Right lobe of liver (tissue), 6 donors: Measurements from ENCODE around the gene AGPS. TPM values are rescaled to one million over a fixed set of nuclear protein-coding genes. Genes with fewer than 3 reads are reported as not detected.
A peak's percentile ranks its signal among the peaks of the same experiment; 100 is the strongest.

Source experiments
- ATAC-seq, 4 donors: fragments of 200-7000 bp; cut with Tn5 transposase; one replicate each; pipeline ENCODE4 v1.9.1; 2020; ENCODE audit warnings: mild to moderate bottlenecking in 4 of 4, moderate library complexity in 4 of 4
- DNase-seq, 3 donors: peaks; one replicate each; pipeline ENCODE4 v3.0.0-alpha.2; 2020
- H3K27ac ChIP-seq, 3 donors: fragments of 200-600 bp; one replicate each; pipeline ENCODE4 v1.8.0; 2022
- H3K27me3 ChIP-seq, 2 donors: fragments of 200-600 bp; one replicate each; pipeline ENCODE4 v1.8.0; 2022
- H3K36me3 ChIP-seq, 4 donors: fragments of 200-600 bp; sonication (generic) in 1 of 4; one replicate each; pipeline versions ENCODE4 v1.5.1 to v1.8.0; 2017 to 2022; ENCODE audit warnings: control low read depth in 1 of 4
- H3K4me1 ChIP-seq, 4 donors: fragments of 200-600 bp; sonication (generic) in 1 of 4; one replicate each; pipeline versions ENCODE4 v1.5.1 to v1.8.0; 2017 to 2022; ENCODE audit warnings: control low read depth in 1 of 4
- H3K4me3 ChIP-seq, 3 donors: fragments of 200-600 bp; one replicate each; pipeline ENCODE4 v1.8.0; 2022
- H3K9me3 ChIP-seq, 4 donors: fragments of 200-600 bp; sonication (generic) in 1 of 4; one replicate each; pipeline versions ENCODE4 v1.5.1 to v1.8.0; 2017 to 2022; ENCODE audit warnings: control low read depth in 1 of 4
- POLR2A ChIP-seq: fragments of 450-650 bp; IDR thresholded peaks from one replicate; pipeline ENCODE4 v1.6.1; 2017; ENCODE audit warnings: antibody characterized with exemption, mild to moderate bottlenecking
- WGBS: methylation state at CpG from one replicate; pipeline ENCODE4 v1.1.6; 2018; ENCODE audit warnings: low coverage, low lambda C conversion rate; ENCODE audit not compliant: insufficient coverage; ENCODE audit errors: missing lambda C conversion rate; 5-methylcytosine and 5-hydroxymethylcytosine counted together
- intact Hi-C, 2 donors: fragments of 100-400 bp; cut with DNase I; formaldehyde crosslinking; loops; one replicate each; pipeline versions ENCODE4 v1.11.2 to v1.14.1; 2022
- total RNA-seq, 6 experiments: library from RNA; depleted of rRNA in 2 of 6; stranded (reverse); fragments of >200 nt in 2 of 6; fragmentation: NEBNext Ultra II Directional in 3 of 6; extraction: Animal tissue kit (Norgen Biotek cat#: 25700) in 3 of 6; gene quantifications; one replicate each; pipeline versions ENCODE4 v1.1.0 to v1.2.4, GENCODE V29; 2016 to 2023
- TF ChIP-seq, protein P1 (sequence below), 4 donors: fragments of 200-600 bp in 3 of 4; fragments of 450-650 bp in 1 of 4; IDR thresholded peaks; one replicate each; pipeline versions ENCODE4 v1.5.1 to v1.8.0; 2016 to 2022; ENCODE audit warnings: antibody characterized with exemption in 4 of 4, mild to moderate bottlenecking in 2 of 4
- donor health status: DM: no; HTN: yes; CAD: no.
- donor health status: DM: no; HTN: no; CAD: no.
- donor health status: DM: no; HTN: no; CAD: no.
- donor health status: DM: no; HTN: yes; CAD: no.
- donor health status: DM: no; HTN: yes; CAD: no.

AGPS gene
- total RNA-seq, 6 experiments from 2014 or later, result 21.7 to 31.8 (median 26.8) TPM

- intact Hi-C loops, result no loop called here
- ATAC-seq, result no peak
- WGBS, result 87% methylated on average over 3 of the region's 3 CpGs
Observed at GRCh38 chr2:177523781-177524180, 131.2 kb downstream of the AGPS start.

DNA sequence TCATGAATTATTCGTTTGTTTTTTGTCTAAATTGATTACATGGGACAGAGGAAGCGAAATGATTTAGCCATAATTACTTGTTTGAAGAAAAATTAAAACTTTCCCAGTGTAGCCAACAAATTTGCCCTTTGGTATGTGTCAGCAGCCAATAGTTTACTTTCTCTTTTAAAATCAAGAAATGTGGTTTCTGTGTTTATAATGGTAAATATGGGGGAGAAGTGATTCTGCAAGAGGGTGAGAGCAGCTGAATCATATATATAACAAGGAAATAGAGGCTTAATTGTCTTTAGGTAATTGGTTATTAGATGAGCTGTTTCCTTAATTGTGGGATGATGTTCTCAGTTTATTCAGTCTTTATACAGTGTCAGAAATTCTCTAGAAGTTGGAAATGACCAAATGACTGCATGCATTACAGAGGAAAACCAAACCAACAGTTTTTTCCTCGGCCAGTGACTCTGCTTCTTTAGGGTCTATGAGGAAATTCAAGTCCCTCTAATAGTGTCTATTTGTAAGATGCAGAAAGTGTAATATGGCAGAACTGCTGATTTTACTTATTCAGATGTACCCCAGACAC is 132.9 kb downstream of the AGPS start:
- 33% methylated on average over 3 of the region's 3 CpGs for WGBS
- no peaks in the 10 kb centered on the region for H3K9me3 ChIP-seq
- no peaks in the 10 kb centered on the region for H3K27me3 ChIP-seq
- peak in 2 of 4 donors; percentile 20 to 78 for ATAC-seq
- H3K4me1 ChIP-seq, result no peaks in the 10 kb centered on the region
- H3K4me3 ChIP-seq, result no peak overlapping the region
- no peak overlapping the region for H3K27ac ChIP-seq
- intact Hi-C loops, result no loop called here
- TF ChIP-seq POLR2A, result no peak
- TF ChIP-seq, protein P1, sequence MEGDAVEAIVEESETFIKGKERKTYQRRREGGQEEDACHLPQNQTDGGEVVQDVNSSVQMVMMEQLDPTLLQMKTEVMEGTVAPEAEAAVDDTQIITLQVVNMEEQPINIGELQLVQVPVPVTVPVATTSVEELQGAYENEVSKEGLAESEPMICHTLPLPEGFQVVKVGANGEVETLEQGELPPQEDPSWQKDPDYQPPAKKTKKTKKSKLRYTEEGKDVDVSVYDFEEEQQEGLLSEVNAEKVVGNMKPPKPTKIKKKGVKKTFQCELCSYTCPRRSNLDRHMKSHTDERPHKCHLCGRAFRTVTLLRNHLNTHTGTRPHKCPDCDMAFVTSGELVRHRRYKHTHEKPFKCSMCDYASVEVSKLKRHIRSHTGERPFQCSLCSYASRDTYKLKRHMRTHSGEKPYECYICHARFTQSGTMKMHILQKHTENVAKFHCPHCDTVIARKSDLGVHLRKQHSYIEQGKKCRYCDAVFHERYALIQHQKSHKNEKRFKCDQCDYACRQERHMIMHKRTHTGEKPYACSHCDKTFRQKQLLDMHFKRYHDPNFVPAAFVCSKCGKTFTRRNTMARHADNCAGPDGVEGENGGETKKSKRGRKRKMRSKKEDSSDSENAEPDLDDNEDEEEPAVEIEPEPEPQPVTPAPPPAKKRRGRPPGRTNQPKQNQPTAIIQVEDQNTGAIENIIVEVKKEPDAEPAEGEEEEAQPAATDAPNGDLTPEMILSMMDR (IDR thresholded peaks at IDR 0.05), result no peak
- H3K36me3 ChIP-seq, result peaks cover 0 to 9% (median 0%) of the 10 kb centered on the region in 4 donors
- no peak for DNase-seq

More at GRCh38 chr2:177523781-177524180, 131.2 kb downstream of the AGPS start:
- Histone ChIP-seq H3K9me3 (no peaks in the 10 kb centered on the region), H3K27ac (no peak overlapping the region), H3K36me3 (peaks cover 0 to 9% (median 0%) of the 10 kb centered on the region in 4 donors), H3K4me3 (no peak overlapping the region), H3K4me1 (no peaks in the 10 kb centered on the region), H3K27me3 (no peaks in the 10 kb centered on the region)
- DNase-seq, result no peak
- TF ChIP-seq, protein P1 (IDR thresholded peaks at IDR 0.05), result no peak
- TF ChIP-seq POLR2A, result no peak

DNA sequence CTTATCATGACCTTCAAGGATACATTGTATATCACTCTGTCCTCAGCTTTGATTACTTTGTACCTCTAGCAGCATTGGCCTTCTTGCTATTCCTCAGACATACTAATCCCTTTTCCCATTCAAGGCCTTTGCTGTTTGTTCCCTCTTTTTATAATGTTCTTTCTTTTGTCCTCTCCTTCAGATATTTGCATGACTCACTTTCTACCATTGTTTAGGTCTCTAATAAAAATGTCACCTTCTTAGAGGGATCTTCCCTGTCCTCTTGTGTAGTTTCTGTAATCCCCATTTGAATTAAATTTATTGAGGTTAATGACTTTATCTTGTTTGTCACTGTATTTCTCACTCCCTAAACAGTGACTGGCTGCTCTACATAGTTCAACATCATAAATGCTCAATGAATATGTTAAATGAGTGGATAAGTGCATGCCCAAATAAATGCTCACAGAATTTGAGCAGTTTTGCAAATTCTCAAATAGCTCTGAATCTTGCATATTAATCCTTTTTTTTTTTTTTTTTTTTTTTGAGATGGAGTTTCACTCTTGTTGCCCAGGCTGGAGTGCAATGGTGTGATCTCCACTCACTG is 135.9 kb downstream of the AGPS start:
- TF ChIP-seq, protein P1 (IDR thresholded peaks at IDR 0.05), result no peak
- TF ChIP-seq POLR2A, result no peak
- Histone ChIP-seq H3K4me3 (no peak overlapping the region), H3K36me3 (no peaks in the 10 kb centered on the region), H3K4me1 (no peaks in the 10 kb centered on the region), H3K27me3 (no peaks in the 10 kb centered on the region), H3K9me3 (no peaks in the 10 kb centered on the region), H3K27ac (no peak overlapping the region)
- DNase-seq, result no peak
- no peak for ATAC-seq
- intact Hi-C loops, result no loop called here

GRCh38 chr2:177529166-177529565 is 136.6 kb downstream of the AGPS start:
- H3K36me3 ChIP-seq, result no peaks in the 10 kb centered on the region

More at GRCh38 chr2:177529166-177529565, 136.6 kb downstream of the AGPS start:
- Histone ChIP-seq H3K27me3 (no peaks in the 10 kb centered on the region), H3K4me1 (no peaks in the 10 kb centered on the region), H3K9me3 (no peaks in the 10 kb centered on the region), H3K27ac (no peak overlapping the region), H3K4me3 (no peak overlapping the region)
- ATAC-seq, result no peak
- TF ChIP-seq, protein P1 (IDR thresholded peaks at IDR 0.05), result no peak
- no peak for TF ChIP-seq POLR2A
- WGBS, result 88% methylated on average over 1 of the region's 3 CpGs
- intact Hi-C loops, result no loop called here
- DNase-seq, result no peak
